ENCODE data around the gene DPEP2. TPM values are rescaled to one million over a fixed set of nuclear protein-coding genes. Genes with fewer than 3 reads are reported as not detected.
A peak's percentile ranks its signal among the peaks of the same experiment; 100 is the strongest.

The DPEP2 gene
- total and polyA plus RNA-seq, 7 donors: 0.69 to 11.9 (median 2.5) TPM

- intact Hi-C loops (cut with DNase I): loop anchor here (1.0 to 5.0 kb wide), 2 partner anchors 50 to 236 kb away; no protein-coding TSS in a partner anchor
- peak overlapping the region in 2 of 4 donors; percentile 41 to 42 for H3K4me3 ChIP-seq
- H3K4me1 ChIP-seq: peaks cover 0 to 12% (median 11%) of the 10 kb centered on the region in 4 donors
- H3K27me3 ChIP-seq: no peaks in the 10 kb centered on the region
- no peak for DNase-seq
- peak overlapping the region in 2 of 4 donors; percentile 48 to 60 for H3K27ac ChIP-seq
- no peaks in the 10 kb centered on the region for H3K9me3 ChIP-seq
- TF ChIP-seq EP300 (IDR thresholded peaks at IDR 0.05) (no peak), POLR2AphosphoS5 (IDR thresholded peaks at IDR 0.05) (no peak), CTCF (IDR thresholded peaks at IDR 0.05) (no peak), POLR2A (IDR thresholded peaks at IDR 0.05) (no peak)
- H3K36me3 ChIP-seq: no peaks in the 10 kb centered on the region
- WGBS, 2 donors: 68 to 78% methylated on average over 20 of the region's 20 CpGs
Observed at GRCh38 chr16:67992661-67993206, 6.5 kb downstream of the DPEP2 start.

GRCh38 chr16:67990018-67990386 is 9.3 kb downstream of the DPEP2 start:
- Histone ChIP-seq H3K4me3 (no peak overlapping the region), H3K4me1 (peaks cover 0 to 12% (median 11%) of the 10 kb centered on the region in 4 donors), H3K27me3 (no peaks in the 10 kb centered on the region), H3K9me3 (no peaks in the 10 kb centered on the region), H3K36me3 (no peaks in the 10 kb centered on the region), H3K27ac (no peak overlapping the region)
- intact Hi-C loops (cut with DNase I): loop anchor here (5.0 kb wide), 1 partner anchor 52 kb away; no protein-coding TSS in a partner anchor
- no peak for TF ChIP-seq POLR2AphosphoS5 (IDR thresholded peaks at IDR 0.05)
- no peak for DNase-seq
- 88 to 91% methylated on average over 6 of the region's 6 CpGs for WGBS, 2 donors

- no peak for DNase-seq
- H3K27ac ChIP-seq: no peak overlapping the region
- TF ChIP-seq EP300 (IDR thresholded peaks at IDR 0.05): no peak
- no peak for TF ChIP-seq POLR2A (IDR thresholded peaks at IDR 0.05)
- no peak for TF ChIP-seq CTCF (IDR thresholded peaks at IDR 0.05)
- TF ChIP-seq POLR2AphosphoS5 (IDR thresholded peaks at IDR 0.05): no peak
- H3K4me3 ChIP-seq: no peak overlapping the region
- WGBS, 2 donors: 84 to 88% methylated on average over 8 of the region's 8 CpGs
- H3K27me3 ChIP-seq: no peaks in the 10 kb centered on the region
- no peaks in the 10 kb centered on the region for H3K9me3 ChIP-seq
- no peaks in the 10 kb centered on the region for H3K36me3 ChIP-seq
- peaks cover 0 to 12% (median 11%) of the 10 kb centered on the region in 4 donors for H3K4me1 ChIP-seq
- intact Hi-C loops (cut with DNase I): loop anchor here (5.0 kb wide), 1 partner anchor 53 kb away; no protein-coding TSS in a partner anchor
Observed at GRCh38 chr16:67989322-67990017, 9.8 kb downstream of the DPEP2 start.

GRCh38 chr16:67988675-67989074 is 10.6 kb downstream of the DPEP2 start:
- H3K4me1 ChIP-seq: peaks cover 0 to 10% (median 10%) of the 10 kb centered on the region in 4 donors
- no peak for DNase-seq

More at GRCh38 chr16:67988675-67989074, 10.6 kb downstream of the DPEP2 start:
- 80 to 87% methylated on average over 3 of the region's 3 CpGs for WGBS, 2 donors
- no peaks in the 10 kb centered on the region for H3K36me3 ChIP-seq
- no peak overlapping the region for H3K27ac ChIP-seq
- no peak overlapping the region for H3K4me3 ChIP-seq
- intact Hi-C loops (cut with DNase I): no loop called here
- no peaks in the 10 kb centered on the region for H3K9me3 ChIP-seq
- no peak for TF ChIP-seq POLR2AphosphoS5 (IDR thresholded peaks at IDR 0.05)
- no peak for TF ChIP-seq CTCF (IDR thresholded peaks at IDR 0.05)
- TF ChIP-seq EP300 (IDR thresholded peaks at IDR 0.05): no peak
- no peak for TF ChIP-seq POLR2A (IDR thresholded peaks at IDR 0.05)
- no peaks in the 10 kb centered on the region for H3K27me3 ChIP-seq

Measured in sigmoid colon (tissue), 7 donors.